Progenitor cell of endocrine pancreas (in vitro differentiated cells): Measurements from ENCODE around the gene HGF. TPM values are rescaled to one million over a fixed set of nuclear protein-coding genes. Genes with fewer than 3 reads are reported as not detected.

Experiments used
- DNase-seq: peaks from one replicate; pipeline ENCODE4 v3.0.0; 2021; ENCODE audit warnings: low spot score; ENCODE audit not compliant: unreplicated experiment
- H3K27ac Mint-ChIP-seq: 2 replicates; pipeline ENCODE4 v1.8.0; 2021; ENCODE audit warnings: mild to moderate bottlenecking, moderate library complexity, mixed read lengths
- H3K27me3 Mint-ChIP-seq: 2 replicates; pipeline ENCODE4 v1.8.0; 2021; ENCODE audit warnings: mixed read lengths
- H3K36me3 Mint-ChIP-seq: 2 replicates; pipeline ENCODE4 v1.8.0; 2022; ENCODE audit warnings: mixed read lengths; ENCODE audit not compliant: insufficient read depth
- H3K4me1 Mint-ChIP-seq: 2 replicates; pipeline ENCODE4 v1.8.0; 2021; ENCODE audit warnings: low read depth, mixed read lengths
- H3K4me3 Mint-ChIP-seq: 2 replicates; pipeline ENCODE4 v1.8.0; 2021; ENCODE audit warnings: low read depth, mild to moderate bottlenecking, moderate library complexity, mixed read lengths
- H3K9me3 Mint-ChIP-seq: 2 replicates; pipeline ENCODE4 v1.8.0; 2021; ENCODE audit warnings: low read depth, mixed read lengths
- CTCF ChIP-seq: fragments of 200-600 bp; sonication (generic); IDR thresholded peaks from one replicate; pipeline ENCODE4 v1.5.0; 2021; ENCODE audit warnings: antibody characterized with exemption, mild to moderate bottlenecking; ENCODE audit not compliant: unreplicated experiment
- total RNA-seq: library from RNA; stranded (reverse); gene quantifications from 2 replicates; pipeline ENCODE4 v1.2.1, GENCODE V29; 2021

HGF gene
- total RNA-seq, 1 donor from 2014 or later, result not detected

- H3K4me3 Mint-ChIP-seq, result no peak overlapping the region
- H3K27ac Mint-ChIP-seq, result no peak overlapping the region
- no peak for DNase-seq
- H3K27me3 Mint-ChIP-seq, result no peaks in the 10 kb centered on the region
- no peaks in the 10 kb centered on the region for H3K9me3 Mint-ChIP-seq
- TF ChIP-seq CTCF, result no peak
- H3K4me1 Mint-ChIP-seq, result no peaks in the 10 kb centered on the region
- H3K36me3 Mint-ChIP-seq, result no peaks in the 10 kb centered on the region
These were observed 20.3 kb upstream of the HGF start for GRCh38 chr7:81790120-81790500.

- no peak for DNase-seq
- no peak overlapping the region for H3K27ac Mint-ChIP-seq
- no peak for TF ChIP-seq CTCF
These were observed 19.7 kb upstream of the HGF start for GRCh38 chr7:81789406-81790119.

GRCh38 chr7:81788246-81788645 lies 18.4 kb upstream of the HGF start:
- no peaks in the 10 kb centered on the region for H3K27me3 Mint-ChIP-seq
- TF ChIP-seq CTCF, result no peak
- no peak for DNase-seq
- no peak overlapping the region for H3K27ac Mint-ChIP-seq
- no peak overlapping the region for H3K4me3 Mint-ChIP-seq
- no peaks in the 10 kb centered on the region for H3K36me3 Mint-ChIP-seq
- H3K9me3 Mint-ChIP-seq, result no peaks in the 10 kb centered on the region
- no peaks in the 10 kb centered on the region for H3K4me1 Mint-ChIP-seq

More at GRCh38 chr7:81789406-81790119, 19.7 kb upstream of the HGF start:
- Mint-ChIP-seq H3K9me3 (no peaks in the 10 kb centered on the region), H3K36me3 (no peaks in the 10 kb centered on the region), H3K4me1 (no peaks in the 10 kb centered on the region), H3K27me3 (no peaks in the 10 kb centered on the region), H3K4me3 (no peak overlapping the region)

GRCh38 chr7:81783818-81784217 lies 14.0 kb upstream of the HGF start:
- H3K27me3 Mint-ChIP-seq, result no peaks in the 10 kb centered on the region
- no peaks in the 10 kb centered on the region for H3K36me3 Mint-ChIP-seq
- no peak for DNase-seq
- no peak overlapping the region for H3K27ac Mint-ChIP-seq
- H3K4me3 Mint-ChIP-seq, result no peak overlapping the region
- TF ChIP-seq CTCF, result no peak
- H3K4me1 Mint-ChIP-seq, result peaks cover 6% of the 10 kb centered on the region
- H3K9me3 Mint-ChIP-seq, result no peaks in the 10 kb centered on the region

GRCh38 chr7:81780914-81781693 lies 11.3 kb upstream of the HGF start:
- DNase-seq, result no peak
- TF ChIP-seq CTCF, result no peak
- Mint-ChIP-seq H3K9me3 (no peaks in the 10 kb centered on the region), H3K4me1 (peaks cover 6% of the 10 kb centered on the region), H3K27ac (no peak overlapping the region), H3K36me3 (no peaks in the 10 kb centered on the region), H3K4me3 (no peak overlapping the region), H3K27me3 (no peaks in the 10 kb centered on the region)
